ENCODE measurements around the gene RIPOR3.

The RIPOR3 gene

DNA sequence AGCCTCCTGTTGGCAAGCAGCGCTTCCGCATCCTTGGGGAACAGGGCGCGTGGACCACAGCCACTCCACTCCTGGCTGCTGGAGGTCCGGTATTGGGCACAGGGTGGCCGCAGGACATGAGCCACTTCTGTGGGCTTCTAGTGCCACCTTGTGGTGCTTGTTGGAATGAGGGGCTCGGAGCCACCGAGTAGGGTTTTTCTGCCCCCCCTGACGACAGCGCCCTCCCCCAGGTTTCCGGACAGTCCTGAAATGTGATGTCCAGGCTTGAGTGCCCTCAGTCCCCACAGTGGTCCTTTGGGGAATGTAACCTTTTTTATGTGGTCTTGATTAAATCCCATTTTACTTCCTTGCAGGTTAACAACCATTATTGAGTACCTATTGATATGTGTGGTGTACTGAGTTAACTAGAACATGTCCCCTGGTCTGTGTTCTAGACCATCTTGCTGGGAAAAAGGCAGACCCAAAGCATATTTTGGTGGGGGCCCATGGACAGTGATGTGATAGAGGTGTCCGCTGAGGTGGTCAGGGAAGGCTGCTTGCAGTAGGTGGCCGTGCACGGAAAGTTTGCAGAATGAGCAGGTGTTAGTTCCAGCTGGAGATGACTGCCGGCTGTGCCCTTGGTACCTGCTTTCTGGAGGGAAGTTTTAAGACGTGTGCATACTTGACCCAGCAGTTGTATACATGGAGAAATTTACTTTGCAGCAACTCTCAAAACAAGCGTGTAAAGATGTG is 111.2 kb downstream of the RIPOR3 start:
- H3K9me3 ChIP-seq (ENCODE audit: insufficient read depth, low read depth, low read length) = no peaks in the 10 kb centered on the region
- no peaks in the 10 kb centered on the region for H3K4me1 ChIP-seq (ENCODE audit: insufficient read depth, low read length)
- 72% methylated on average over 17 of the region's 17 CpGs for WGBS
- no peaks in the 10 kb centered on the region for H3K27me3 ChIP-seq (ENCODE audit: insufficient read depth, low read length)
- no peak overlapping the region for H3K27ac ChIP-seq (ENCODE audit: low read depth, low read length)
- no peak overlapping the region for H3K9ac ChIP-seq (ENCODE audit: low read depth, low read length)
- no peak overlapping the region for H3K4me3 ChIP-seq (ENCODE audit: low read length)
- peaks cover 85% of the 10 kb centered on the region for H3K36me3 ChIP-seq (ENCODE audit: insufficient read depth, low read length)

DNA sequence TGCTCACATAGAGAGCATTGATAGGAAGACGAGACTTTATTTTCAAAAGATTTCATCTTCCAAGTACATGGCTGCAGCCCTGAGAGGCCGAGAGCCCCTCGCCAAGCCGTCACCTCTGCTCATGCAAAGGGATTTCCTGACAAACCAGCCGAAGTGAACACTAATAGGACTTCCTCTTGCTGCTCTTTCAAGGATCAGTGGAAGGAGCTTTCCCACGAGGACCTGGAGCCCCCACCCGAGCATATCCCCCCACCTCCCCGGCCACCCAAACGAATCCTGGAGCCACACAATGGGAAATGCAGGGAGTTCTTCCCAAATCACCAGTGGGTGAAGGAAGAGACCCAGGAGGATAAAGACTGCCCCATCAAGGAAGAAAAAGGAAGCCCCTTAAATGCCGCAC is 111.8 kb downstream of the RIPOR3 start:
- Histone ChIP-seq H3K36me3 (ENCODE audit: insufficient read depth, low read length) (peaks cover 91% of the 10 kb centered on the region), H3K4me1 (ENCODE audit: insufficient read depth, low read length) (no peaks in the 10 kb centered on the region), H3K27ac (ENCODE audit: low read depth, low read length) (no peak overlapping the region), H3K9ac (ENCODE audit: low read depth, low read length) (no peak overlapping the region), H3K9me3 (ENCODE audit: insufficient read depth, low read depth, low read length) (no peaks in the 10 kb centered on the region), H3K27me3 (ENCODE audit: insufficient read depth, low read length) (no peaks in the 10 kb centered on the region), H3K4me3 (ENCODE audit: low read length) (no peak overlapping the region)
- 84% methylated on average over 10 of the region's 10 CpGs for WGBS

DNA sequence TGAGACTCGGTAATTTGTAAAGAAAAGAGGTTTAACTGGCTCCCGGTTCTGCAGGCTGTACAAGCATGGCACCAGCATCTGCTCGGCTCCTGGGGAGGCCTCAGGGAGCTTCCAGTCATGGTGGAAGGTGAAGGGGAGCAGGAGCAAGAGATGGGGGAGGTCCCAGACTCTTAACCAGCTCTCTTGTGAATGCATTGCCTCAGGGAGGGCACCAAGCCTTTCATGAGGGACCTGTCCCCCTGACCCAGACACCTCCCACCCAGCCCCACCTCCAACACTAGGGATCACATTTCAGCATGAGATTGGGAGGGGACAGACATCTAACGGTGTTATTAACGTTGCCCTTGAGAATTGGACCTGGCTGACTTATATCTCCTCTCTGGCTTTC is 112.6 kb downstream of the RIPOR3 start:
- Histone ChIP-seq H3K36me3 (ENCODE audit: insufficient read depth, low read length) (peaks cover 93% of the 10 kb centered on the region), H3K9me3 (ENCODE audit: insufficient read depth, low read depth, low read length) (no peaks in the 10 kb centered on the region), H3K9ac (ENCODE audit: low read depth, low read length) (no peak overlapping the region), H3K4me3 (ENCODE audit: low read length) (no peak overlapping the region), H3K4me1 (ENCODE audit: insufficient read depth, low read length) (no peaks in the 10 kb centered on the region), H3K27ac (ENCODE audit: low read depth, low read length) (no peak overlapping the region), H3K27me3 (ENCODE audit: insufficient read depth, low read length) (no peaks in the 10 kb centered on the region)
- 91% methylated on average over 5 of the region's 5 CpGs for WGBS

DNA sequence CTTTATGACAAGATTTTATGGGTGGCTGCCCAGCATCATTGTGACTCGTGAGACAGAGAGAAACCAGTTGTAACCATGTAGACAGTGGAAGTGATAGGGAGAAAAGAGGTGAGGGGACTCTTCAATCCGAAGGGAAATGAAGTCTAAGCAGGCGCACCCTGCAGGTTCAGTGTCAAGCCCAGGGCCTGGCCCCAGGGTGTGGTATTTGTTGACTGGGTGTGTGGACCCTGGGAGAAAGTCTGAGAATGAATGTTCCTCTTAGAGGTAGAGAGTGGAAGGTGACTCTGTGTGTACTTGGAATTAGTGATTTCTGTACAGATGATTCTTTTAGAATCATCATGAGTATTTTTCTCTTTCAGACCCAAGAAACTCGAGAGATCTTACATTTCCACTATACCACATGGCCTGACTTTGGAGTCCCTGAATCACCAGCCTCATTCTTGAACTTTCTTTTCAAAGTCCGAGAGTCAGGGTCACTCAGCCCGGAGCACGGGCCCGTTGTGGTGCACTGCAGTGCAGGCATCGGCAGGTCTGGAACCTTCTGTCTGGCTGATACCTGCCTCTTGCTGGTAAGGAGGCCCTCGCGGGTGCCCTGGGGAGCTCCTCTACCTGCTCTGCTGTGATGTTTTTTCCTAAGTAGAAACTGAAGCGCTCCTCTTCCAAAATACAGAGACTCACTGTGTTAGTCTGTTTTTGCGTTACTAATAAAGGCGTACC is 113.1 kb downstream of the RIPOR3 start:
- H3K36me3 ChIP-seq (ENCODE audit: insufficient read depth, low read length) = peaks cover 88% of the 10 kb centered on the region
- no peak overlapping the region for H3K9ac ChIP-seq (ENCODE audit: low read depth, low read length)
- no peaks in the 10 kb centered on the region for H3K27me3 ChIP-seq (ENCODE audit: insufficient read depth, low read length)
- no peaks in the 10 kb centered on the region for H3K9me3 ChIP-seq (ENCODE audit: insufficient read depth, low read depth, low read length)
- H3K27ac ChIP-seq (ENCODE audit: low read depth, low read length) = no peak overlapping the region
- H3K4me1 ChIP-seq (ENCODE audit: insufficient read depth, low read length) = no peaks in the 10 kb centered on the region
- 93% methylated on average over 14 of the region's 14 CpGs for WGBS
- H3K4me3 ChIP-seq (ENCODE audit: low read length) = no peak overlapping the region

- 95% methylated on average over 17 of the region's 17 CpGs for WGBS
- H3K4me3 ChIP-seq (ENCODE audit: low read length) = no peak overlapping the region
- no peaks in the 10 kb centered on the region for H3K4me1 ChIP-seq (ENCODE audit: insufficient read depth, low read length)
- no peaks in the 10 kb centered on the region for H3K27me3 ChIP-seq (ENCODE audit: insufficient read depth, low read length)
- H3K9ac ChIP-seq (ENCODE audit: low read depth, low read length) = no peak overlapping the region
- no peaks in the 10 kb centered on the region for H3K9me3 ChIP-seq (ENCODE audit: insufficient read depth, low read depth, low read length)
- no peak overlapping the region for H3K27ac ChIP-seq (ENCODE audit: low read depth, low read length)
- H3K36me3 ChIP-seq (ENCODE audit: insufficient read depth, low read length) = peaks cover 80% of the 10 kb centered on the region
These were observed 113.9 kb downstream of the RIPOR3 start for GRCh38 chr20:50577175-50578018.

DNA sequence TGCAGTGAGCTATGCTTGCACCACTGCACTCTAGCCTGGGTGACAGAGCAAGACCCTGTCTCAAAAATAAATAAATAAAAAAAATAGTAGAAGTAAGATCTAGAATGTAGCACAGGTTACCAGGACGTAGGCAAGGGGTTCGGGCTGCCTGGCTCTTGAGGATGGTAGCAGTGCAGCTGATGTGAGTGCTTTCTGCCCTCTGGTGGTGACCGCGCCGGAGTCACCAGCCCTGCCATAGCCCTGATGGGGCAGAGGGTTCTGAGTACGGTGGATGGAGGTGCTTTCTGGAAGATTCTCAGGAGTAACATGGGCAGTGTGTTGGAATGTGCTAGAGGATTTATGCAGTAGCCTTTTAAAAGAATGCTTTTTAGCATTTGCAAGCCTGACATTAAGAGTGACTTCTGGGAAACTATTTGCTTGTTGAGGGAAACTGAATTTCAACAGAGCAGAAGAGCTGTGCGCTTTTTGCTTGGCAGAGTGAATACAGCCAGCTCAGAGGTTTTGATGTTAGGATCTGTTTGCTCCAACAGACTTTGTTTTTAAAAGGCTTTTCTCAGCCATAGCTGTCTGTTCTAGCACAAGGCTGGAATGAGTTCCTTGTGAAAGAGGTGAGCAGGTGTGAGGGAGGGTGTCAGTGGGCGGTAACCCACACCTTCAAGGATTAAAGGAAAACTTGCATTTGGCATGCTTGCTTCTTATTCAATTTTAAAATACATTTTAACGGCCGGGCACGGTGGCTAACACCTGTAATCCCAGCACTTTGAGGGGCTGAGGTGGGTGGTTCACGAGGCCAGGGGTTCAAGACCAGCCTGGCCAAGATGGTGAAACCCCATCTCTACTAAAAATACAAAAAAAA is 115.2 kb downstream of the RIPOR3 start:
- H3K27ac ChIP-seq (ENCODE audit: low read depth, low read length) = no peak overlapping the region
- no peak overlapping the region for H3K4me3 ChIP-seq (ENCODE audit: low read length)
- 75% methylated on average over 12 of the region's 12 CpGs for WGBS
- H3K9ac ChIP-seq (ENCODE audit: low read depth, low read length) = no peak overlapping the region
- no peaks in the 10 kb centered on the region for H3K27me3 ChIP-seq (ENCODE audit: insufficient read depth, low read length)
- no peaks in the 10 kb centered on the region for H3K9me3 ChIP-seq (ENCODE audit: insufficient read depth, low read depth, low read length)
- peaks cover 67% of the 10 kb centered on the region for H3K36me3 ChIP-seq (ENCODE audit: insufficient read depth, low read length)
- no peaks in the 10 kb centered on the region for H3K4me1 ChIP-seq (ENCODE audit: insufficient read depth, low read length)

DNA sequence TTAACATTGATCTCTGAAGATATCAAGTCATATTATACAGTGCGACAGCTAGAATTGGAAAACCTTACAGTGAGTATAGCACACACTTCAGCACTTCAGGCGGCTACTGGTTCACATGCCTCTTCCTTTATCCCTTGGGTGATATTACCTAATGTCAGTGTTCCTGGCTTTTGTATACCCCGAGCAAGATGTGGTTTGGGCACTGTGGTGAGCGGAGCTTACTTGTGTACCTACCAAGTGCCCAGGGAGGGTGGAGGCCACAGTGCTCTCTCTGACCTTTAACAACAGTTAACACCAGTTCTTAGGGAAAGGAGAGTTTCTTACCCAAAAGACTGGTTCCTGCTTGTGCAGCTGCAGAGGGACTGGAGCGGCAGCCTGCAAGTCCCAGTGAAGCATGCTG is 116.8 kb downstream of the RIPOR3 start:
- H3K4me3 ChIP-seq (ENCODE audit: low read length) = no peak overlapping the region
- WGBS = 93% methylated on average over 5 of the region's 5 CpGs
- H3K36me3 ChIP-seq (ENCODE audit: insufficient read depth, low read length) = peaks cover 55% of the 10 kb centered on the region
- H3K4me1 ChIP-seq (ENCODE audit: insufficient read depth, low read length) = peaks cover 3% of the 10 kb centered on the region; the same call in 1 of the 2 replicates
- H3K27ac ChIP-seq (ENCODE audit: low read depth, low read length) = no peak overlapping the region
- no peaks in the 10 kb centered on the region for H3K9me3 ChIP-seq (ENCODE audit: insufficient read depth, low read depth, low read length)
- no peak overlapping the region for H3K9ac ChIP-seq (ENCODE audit: low read depth, low read length)
- no peaks in the 10 kb centered on the region for H3K27me3 ChIP-seq (ENCODE audit: insufficient read depth, low read length)

DNA sequence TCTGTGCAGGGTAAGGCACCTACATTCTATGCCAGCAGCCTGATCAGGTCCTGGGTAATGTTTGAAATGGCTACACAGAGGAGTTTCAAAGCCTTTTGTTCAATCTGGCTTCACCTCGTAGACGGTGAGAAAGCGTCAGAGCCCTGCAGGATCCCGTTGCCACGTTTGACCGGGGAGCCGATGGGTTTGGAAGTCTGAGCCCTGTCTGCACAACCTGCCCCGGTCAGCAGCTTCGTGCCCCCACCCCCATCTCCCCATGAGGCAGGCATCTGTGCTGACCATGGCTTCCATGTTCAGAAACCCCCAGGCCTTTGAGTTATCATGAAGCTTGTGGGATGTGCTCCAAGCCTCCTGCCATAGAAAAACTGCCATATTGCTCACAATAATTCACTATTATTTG is 117.2 kb downstream of the RIPOR3 start:
- Histone ChIP-seq H3K27ac (ENCODE audit: low read depth, low read length) (no peak overlapping the region), H3K9ac (ENCODE audit: low read depth, low read length) (no peak overlapping the region), H3K4me3 (ENCODE audit: low read length) (no peak overlapping the region), H3K27me3 (ENCODE audit: insufficient read depth, low read length) (no peaks in the 10 kb centered on the region), H3K4me1 (ENCODE audit: insufficient read depth, low read length) (peaks cover 3% of the 10 kb centered on the region; the same call in 1 of the 2 replicates), H3K36me3 (ENCODE audit: insufficient read depth, low read length) (peaks cover 51% of the 10 kb centered on the region), H3K9me3 (ENCODE audit: insufficient read depth, low read depth, low read length) (no peaks in the 10 kb centered on the region)
- 93% methylated on average over 9 of the region's 9 CpGs for WGBS

GRCh38 chr20:50572938-50573777 is 118.2 kb downstream of the RIPOR3 start:
- Histone ChIP-seq H3K9ac (ENCODE audit: low read depth, low read length) (no peak overlapping the region), H3K4me1 (ENCODE audit: insufficient read depth, low read length) (peaks cover 3% of the 10 kb centered on the region; the same call in 1 of the 2 replicates), H3K27ac (ENCODE audit: low read depth, low read length) (no peak overlapping the region), H3K36me3 (ENCODE audit: insufficient read depth, low read length) (peaks cover 51% of the 10 kb centered on the region), H3K27me3 (ENCODE audit: insufficient read depth, low read length) (no peaks in the 10 kb centered on the region), H3K4me3 (ENCODE audit: low read length) (no peak overlapping the region), H3K9me3 (ENCODE audit: insufficient read depth, low read depth, low read length) (no peaks in the 10 kb centered on the region)
- WGBS = 84% methylated on average over 6 of the region's 6 CpGs

DNA sequence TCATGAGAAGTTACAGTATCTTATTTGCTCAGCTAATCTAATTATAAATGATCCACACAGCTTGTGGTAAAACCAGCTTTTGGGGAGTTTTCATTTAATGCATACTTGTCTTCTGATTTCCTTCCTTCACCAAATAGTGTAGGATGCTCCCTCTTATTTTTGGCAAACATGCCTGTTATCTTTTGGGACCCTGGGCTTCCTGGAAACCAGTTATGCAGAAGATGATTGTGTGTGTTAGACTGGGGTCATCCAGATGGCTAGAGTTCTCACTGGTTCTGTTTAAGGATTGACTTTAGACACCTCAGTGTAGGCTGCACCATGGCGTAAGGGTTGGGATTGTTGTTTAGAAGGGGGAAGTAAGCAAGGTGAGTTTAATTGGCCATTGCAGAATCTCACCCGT is 119.9 kb downstream of the RIPOR3 start:
- H3K9me3 ChIP-seq (ENCODE audit: insufficient read depth, low read depth, low read length) = no peaks in the 10 kb centered on the region
- peaks cover 45% of the 10 kb centered on the region for H3K36me3 ChIP-seq (ENCODE audit: insufficient read depth, low read length)
- no peaks in the 10 kb centered on the region for H3K27me3 ChIP-seq (ENCODE audit: insufficient read depth, low read length)
- H3K27ac ChIP-seq (ENCODE audit: low read depth, low read length) = no peak overlapping the region
- WGBS = 98% methylated on average over 2 of the region's 2 CpGs
- peaks cover 3% of the 10 kb centered on the region; the same call in 1 of the 2 replicates for H3K4me1 ChIP-seq (ENCODE audit: insufficient read depth, low read length)
- no peak overlapping the region for H3K4me3 ChIP-seq (ENCODE audit: low read length)
- H3K9ac ChIP-seq (ENCODE audit: low read depth, low read length) = no peak overlapping the region
